Smooth muscle cell (in vitro differentiated cells): ENCODE measurements around the gene MYRF. TPM values are rescaled to one million over a fixed set of nuclear protein-coding genes. Genes with fewer than 3 reads are reported as not detected.

Source experiments
- DNase-seq: peaks from one replicate; lab custom pipeline; 2025; ENCODE audit not compliant: unreplicated experiment; lab: John Stamatoyannopoulos, UW
- H2AFZ ChIP-seq: fragments of 200-600 bp; sonication (generic); 2 replicates; pipeline ENCODE4 v1.6.0; 2016; ENCODE audit warnings: antibody characterized with exemption, low read depth, mild to moderate bottlenecking
- H3F3A ChIP-seq: fragments of 200-600 bp; sonication (generic); 2 replicates; pipeline ENCODE4 v1.6.0; 2017; ENCODE audit warnings: antibody characterized with exemption, low read depth
- H3K27ac ChIP-seq: fragments of 200-600 bp; sonication (generic); 2 replicates; pipeline ENCODE4 v1.5.1; 2016; ENCODE audit warnings: low read depth, mild to moderate bottlenecking
- H3K27me3 ChIP-seq: fragments of 200-600 bp; sonication (generic); 2 replicates; pipeline ENCODE4 v1.6.1; 2016; ENCODE audit warnings: low read depth, mild to moderate bottlenecking
- H3K36me3 ChIP-seq: fragments of 200-600 bp; sonication (generic); 2 replicates; pipeline ENCODE4 v1.5.1; 2016; ENCODE audit warnings: low read depth
- H3K4me1 ChIP-seq: fragments of 200-600 bp; sonication (generic); 2 replicates; pipeline ENCODE4 v1.5.1; 2016; ENCODE audit warnings: low read depth
- H3K4me2 ChIP-seq: fragments of 200-600 bp; sonication (generic); 2 replicates; pipeline ENCODE4 v1.6.0; 2016; ENCODE audit warnings: mild to moderate bottlenecking
- H3K4me3 ChIP-seq: fragments of 200-600 bp; sonication (generic); 2 replicates; pipeline ENCODE4 v1.5.1; 2016; ENCODE audit warnings: mild to moderate bottlenecking
- H3K79me2 ChIP-seq: fragments of 200-600 bp; sonication (generic); 2 replicates; pipeline ENCODE4 v1.6.0; 2016; ENCODE audit warnings: low read depth, mild to moderate bottlenecking
- H3K9ac ChIP-seq: fragments of 200-600 bp; sonication (generic); 2 replicates; pipeline ENCODE4 v1.6.0; 2016; ENCODE audit warnings: low read depth
- H3K9me3 ChIP-seq: fragments of 200-600 bp; sonication (generic); replicated peaks from 2 replicates; pipeline ENCODE4 v1.5.1; 2016; ENCODE audit warnings: low read depth
- H4K20me1 ChIP-seq: fragments of 200-600 bp; sonication (generic); 2 replicates; pipeline ENCODE4 v1.6.0; 2016; ENCODE audit warnings: low read depth
- CTCF ChIP-seq: fragments of 200-600 bp; sonication (generic); IDR thresholded peaks from 2 replicates; pipeline ENCODE4 v1.5.1; 2017; ENCODE audit warnings: borderline replicate concordance, mild to moderate bottlenecking, antibody characterized with exemption; ENCODE audit not compliant: insufficient read depth, poor library complexity, severe bottlenecking
- WGBS: methylation state at CpG from one replicate; pipeline ENCODE4 v1.1.7; 2016; ENCODE audit warnings: low lambda C conversion rate; 5-methylcytosine and 5-hydroxymethylcytosine counted together
- polyA plus RNA-seq: library from polyadenylated mRNA; unstranded; fragments of >200 nt; fragmentation: Nextera tagmentation; extraction: Ambion mirVana; gene quantifications from 2 replicates; pipeline ENCODE4 v1.2.1, GENCODE V29; 2016
- total RNA-seq: library from RNA; depleted of rRNA; stranded (reverse); fragments of >200 nt; gene quantifications from 2 replicates; pipeline ENCODE4 v1.2.3, GENCODE V29; 2014

MYRF gene
- total and polyA plus RNA-seq, 2 experiments from 2014 or later = 11.1 to 13.7 TPM

GRCh38 chr11:61763930-61764605 lies 11.6 kb downstream of the MYRF start:
- no peak for DNase-seq
- Histone ChIP-seq H3K27me3 (no peaks in the 10 kb centered on the region), H3K4me2 (no peak overlapping the region), H3K27ac (no peak overlapping the region), H3K9ac (no peak overlapping the region), H4K20me1 (peaks cover 73% of the 10 kb centered on the region), H2AFZ (no peak overlapping the region), H3F3A (no peaks in the 10 kb centered on the region), H3K4me3 (no peak overlapping the region), H3K79me2 (peaks cover 28% of the 10 kb centered on the region), H3K4me1 (peaks cover 19% of the 10 kb centered on the region), H3K9me3 (no peaks in the 10 kb centered on the region), H3K36me3 (no peaks in the 10 kb centered on the region)
- no peak for TF ChIP-seq CTCF
- 90% methylated on average over 16 of the region's 23 CpGs for WGBS

GRCh38 chr11:61764606-61765260 lies 12.3 kb downstream of the MYRF start:
- H3F3A ChIP-seq = no peaks in the 10 kb centered on the region
- H4K20me1 ChIP-seq = peaks cover 67% of the 10 kb centered on the region
- H2AFZ ChIP-seq = no peak overlapping the region
- no peaks in the 10 kb centered on the region for H3K36me3 ChIP-seq
- no peak overlapping the region for H3K4me2 ChIP-seq
- no peak for TF ChIP-seq CTCF
- H3K9me3 ChIP-seq = no peaks in the 10 kb centered on the region
- 86% methylated on average over 12 of the region's 22 CpGs for WGBS
- H3K79me2 ChIP-seq = peaks cover 22% of the 10 kb centered on the region
- no peak overlapping the region for H3K27ac ChIP-seq
- peaks cover 22% of the 10 kb centered on the region for H3K4me1 ChIP-seq
- DNase-seq = no peak
- no peaks in the 10 kb centered on the region for H3K27me3 ChIP-seq
- no peak overlapping the region for H3K9ac ChIP-seq
- no peak overlapping the region for H3K4me3 ChIP-seq

- H2AFZ ChIP-seq = no peak overlapping the region
- no peak overlapping the region for H3K27ac ChIP-seq
- 95% methylated on average over 20 of the region's 26 CpGs for WGBS
These were observed 13.3 kb downstream of the MYRF start for GRCh38 chr11:61765550-61766253.

More at GRCh38 chr11:61765550-61766253, 13.3 kb downstream of the MYRF start:
- Histone ChIP-seq H3F3A (no peaks in the 10 kb centered on the region), H3K9me3 (no peaks in the 10 kb centered on the region), H3K79me2 (peaks cover 13% of the 10 kb centered on the region), H3K4me2 (no peak overlapping the region), H4K20me1 (peaks cover 57% of the 10 kb centered on the region), H3K27me3 (no peaks in the 10 kb centered on the region), H3K4me3 (no peak overlapping the region), H3K4me1 (peaks cover 22% of the 10 kb centered on the region), H3K9ac (no peak overlapping the region), H3K36me3 (no peaks in the 10 kb centered on the region)
- no peak for DNase-seq
- no peak for TF ChIP-seq CTCF
